Hematopoietic multipotent progenitor cell (in vitro differentiated cells): ENCODE results near the gene VAX1. TPM values are rescaled to one million over a fixed set of nuclear protein-coding genes. Genes with fewer than 3 reads are reported as not detected.
"Not testable (repeated sequence)": the region's sequence is repeated elsewhere in the genome, so short reads cannot be mapped to it uniquely, and the experiment has no call there.

Experiments
- DNase-seq, 3 donors: peaks; one replicate each; pipeline ENCODE4 v3.0.0-alpha.2; 2011 to 2015; ENCODE audit warnings: low read depth in 2 of 3, low spot score in 2 of 3
- small RNA-seq: library from RNA; depleted of rRNA; stranded (forward); fragments of <200 nt; gene quantifications from one replicate; pipeline ENCODE3, GENCODE V24; 2012
- total RNA-seq: library from RNA; depleted of rRNA; stranded (reverse); fragments of >200 nt; gene quantifications from one replicate; pipeline ENCODE4 v1.2.3, GENCODE V29; 2012

Gene VAX1
- total RNA-seq, 1 donor = under 0.01 TPM

GRCh38 chr10:117084421-117085246 lies 53.4 kb downstream of the VAX1 start:
- not testable (repeated sequence) for DNase-seq

Small RNA genes within 50 kb of the gene (small RNA-seq; reads per million reads assigned to genes)
- not detected for gene MIR3663

Other genes with a start within 250 kb of the VAX1 start
- 0.54 TPM for gene SHTN1, start 133.1 kb downstream of the VAX1 start, total RNA-seq
- gene KCNK18, start 59.2 kb upstream of the VAX1 start, total RNA-seq = not detected
- 13.2 TPM for gene SLC18A2, start 102.8 kb upstream of the VAX1 start, total RNA-seq
- 46.9 TPM for gene PDZD8, start 237.2 kb upstream of the VAX1 start, total RNA-seq